Lower leg skin (tissue), 3 donors: Measurements from ENCODE around the gene SPRED3.

Experiments
- POLR2A ChIP-seq, 2 donors: fragments of 450-650 bp; IDR thresholded peaks; one replicate each; pipeline ENCODE4 v1.6.1; 2016 to 2017; ENCODE audit warnings: antibody characterized with exemption in 2 of 2, mild to moderate bottlenecking in 1 of 2, moderate library complexity in 1 of 2
- TF ChIP-seq, protein P1 (sequence below), 3 donors: fragments of 450-650 bp; IDR thresholded peaks; one replicate each; pipeline ENCODE4 v1.5.1; 2016; ENCODE audit warnings: antibody characterized with exemption in 3 of 3, mild to moderate bottlenecking in 3 of 3, moderate library complexity in 2 of 3

DNA sequence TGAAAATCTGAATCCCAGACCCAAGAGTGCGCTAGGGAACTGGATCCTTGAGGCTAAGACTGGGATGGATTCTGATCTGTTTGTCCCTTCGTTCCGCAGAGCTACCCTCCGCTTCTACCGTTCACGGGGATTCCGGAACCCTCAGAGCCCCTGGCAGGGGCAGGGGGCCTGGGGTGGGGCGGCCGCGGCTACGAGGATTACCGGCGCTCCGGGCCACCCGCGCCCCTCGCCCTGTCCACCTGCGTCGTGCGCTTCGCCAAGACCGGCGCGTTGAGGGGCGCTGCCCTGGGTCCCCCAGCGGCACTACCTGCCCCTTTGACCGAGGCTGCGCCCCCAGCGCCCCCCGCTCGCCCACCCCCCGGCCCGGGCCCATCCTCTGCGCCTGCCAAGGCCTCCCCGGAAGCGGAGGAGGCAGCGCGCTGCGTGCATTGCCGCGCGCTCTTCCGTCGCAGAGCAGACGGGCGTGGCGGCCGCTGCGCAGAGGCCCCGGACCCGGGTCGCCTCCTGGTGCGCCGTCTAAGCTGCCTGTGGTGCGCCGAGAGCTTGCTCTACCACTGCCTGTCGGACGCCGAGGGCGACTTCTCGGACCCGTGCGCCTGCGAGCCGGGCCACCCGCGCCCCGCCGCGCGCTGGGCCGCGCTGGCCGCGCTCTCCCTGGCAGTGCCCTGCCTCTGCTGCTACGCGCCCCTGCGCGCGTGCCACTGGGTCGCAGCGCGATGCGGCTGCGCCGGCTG is 7.1 kb downstream of the SPRED3 start:
- TF ChIP-seq POLR2A (IDR thresholded peaks at IDR 0.05): no peak
- TF ChIP-seq, protein P1, sequence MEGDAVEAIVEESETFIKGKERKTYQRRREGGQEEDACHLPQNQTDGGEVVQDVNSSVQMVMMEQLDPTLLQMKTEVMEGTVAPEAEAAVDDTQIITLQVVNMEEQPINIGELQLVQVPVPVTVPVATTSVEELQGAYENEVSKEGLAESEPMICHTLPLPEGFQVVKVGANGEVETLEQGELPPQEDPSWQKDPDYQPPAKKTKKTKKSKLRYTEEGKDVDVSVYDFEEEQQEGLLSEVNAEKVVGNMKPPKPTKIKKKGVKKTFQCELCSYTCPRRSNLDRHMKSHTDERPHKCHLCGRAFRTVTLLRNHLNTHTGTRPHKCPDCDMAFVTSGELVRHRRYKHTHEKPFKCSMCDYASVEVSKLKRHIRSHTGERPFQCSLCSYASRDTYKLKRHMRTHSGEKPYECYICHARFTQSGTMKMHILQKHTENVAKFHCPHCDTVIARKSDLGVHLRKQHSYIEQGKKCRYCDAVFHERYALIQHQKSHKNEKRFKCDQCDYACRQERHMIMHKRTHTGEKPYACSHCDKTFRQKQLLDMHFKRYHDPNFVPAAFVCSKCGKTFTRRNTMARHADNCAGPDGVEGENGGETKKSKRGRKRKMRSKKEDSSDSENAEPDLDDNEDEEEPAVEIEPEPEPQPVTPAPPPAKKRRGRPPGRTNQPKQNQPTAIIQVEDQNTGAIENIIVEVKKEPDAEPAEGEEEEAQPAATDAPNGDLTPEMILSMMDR (IDR thresholded peaks at IDR 0.05): no peak
